Adrenal gland (tissue), 5 donors: Measurements from ENCODE around the gene IL13RA1.

Source experiments
- POLR2A ChIP-seq, 2 donors: fragments of 450-650 bp; IDR thresholded peaks; one replicate each; pipeline ENCODE4 v1.6.1; 2017; ENCODE audit warnings: antibody characterized with exemption in 2 of 2, mild to moderate bottlenecking in 2 of 2, moderate library complexity in 1 of 2
- TF ChIP-seq, protein P1 (sequence below), 6 experiments: fragments of 450-650 bp in 4 of 6; fragments of 200-600 bp in 2 of 6; sonication (generic) in 1 of 6; IDR thresholded peaks; 1 replicate in 5 of 6; 2 replicates in 1 of 6; pipeline versions ENCODE4 v1.5.1 to v1.8.0; 2016 to 2021; ENCODE audit warnings: antibody characterized with exemption in 6 of 6, mild to moderate bottlenecking in 2 of 6, moderate library complexity in 1 of 6
- donor health status: DM: no; HTN: no; CAD: no.

DNA sequence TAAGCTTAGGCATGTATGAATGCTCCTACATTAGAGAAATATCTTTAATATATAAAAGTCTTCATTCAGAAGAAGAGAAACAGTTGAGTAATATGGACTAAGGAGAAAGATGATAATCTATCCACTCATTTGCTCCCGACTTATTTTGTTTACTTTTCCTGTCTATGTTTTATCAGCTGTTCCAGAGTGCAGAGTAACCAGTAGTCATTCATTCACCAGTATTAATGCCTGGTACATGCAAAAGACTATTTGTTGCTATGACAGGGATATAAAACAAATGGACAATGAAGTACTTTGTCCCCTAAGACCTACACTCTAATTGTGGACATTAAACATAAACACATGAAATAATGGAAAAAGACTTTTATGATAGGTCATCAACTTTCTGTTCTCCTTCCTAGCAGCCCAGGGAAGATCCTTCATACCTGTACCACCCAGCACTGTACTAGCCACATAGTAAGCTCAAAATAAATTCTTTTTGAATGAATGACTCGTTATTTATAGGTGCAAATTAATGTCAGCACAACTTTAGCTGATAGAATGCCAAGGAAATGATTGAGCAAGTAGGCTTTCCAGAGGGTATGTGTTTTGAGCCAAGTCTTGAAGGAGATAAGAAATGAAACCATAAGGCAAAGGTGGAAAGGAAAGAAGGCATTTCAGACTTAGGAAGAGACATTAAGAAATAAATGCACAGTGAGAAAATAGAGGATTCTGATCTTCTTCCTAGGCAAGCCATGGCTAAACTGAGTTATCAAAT lies 45.0 kb upstream of the IL13RA1 start:
- TF ChIP-seq, protein P1, sequence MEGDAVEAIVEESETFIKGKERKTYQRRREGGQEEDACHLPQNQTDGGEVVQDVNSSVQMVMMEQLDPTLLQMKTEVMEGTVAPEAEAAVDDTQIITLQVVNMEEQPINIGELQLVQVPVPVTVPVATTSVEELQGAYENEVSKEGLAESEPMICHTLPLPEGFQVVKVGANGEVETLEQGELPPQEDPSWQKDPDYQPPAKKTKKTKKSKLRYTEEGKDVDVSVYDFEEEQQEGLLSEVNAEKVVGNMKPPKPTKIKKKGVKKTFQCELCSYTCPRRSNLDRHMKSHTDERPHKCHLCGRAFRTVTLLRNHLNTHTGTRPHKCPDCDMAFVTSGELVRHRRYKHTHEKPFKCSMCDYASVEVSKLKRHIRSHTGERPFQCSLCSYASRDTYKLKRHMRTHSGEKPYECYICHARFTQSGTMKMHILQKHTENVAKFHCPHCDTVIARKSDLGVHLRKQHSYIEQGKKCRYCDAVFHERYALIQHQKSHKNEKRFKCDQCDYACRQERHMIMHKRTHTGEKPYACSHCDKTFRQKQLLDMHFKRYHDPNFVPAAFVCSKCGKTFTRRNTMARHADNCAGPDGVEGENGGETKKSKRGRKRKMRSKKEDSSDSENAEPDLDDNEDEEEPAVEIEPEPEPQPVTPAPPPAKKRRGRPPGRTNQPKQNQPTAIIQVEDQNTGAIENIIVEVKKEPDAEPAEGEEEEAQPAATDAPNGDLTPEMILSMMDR (IDR thresholded peaks at IDR 0.05): no peak
- TF ChIP-seq POLR2A (IDR thresholded peaks at IDR 0.05): no peak
